PC-3 (cell line): ENCODE results near the gene GPR156.

ENCODE experiments used
- CTCF ChIP-seq: fragments of 300-600 bp; sonication (generic); conservative IDR thresholded peaks from 2 replicates; pipeline ENCODE4 v1.5.1; 2017; ENCODE audit warnings: antibody characterized with exemption, low read depth, mild to moderate bottlenecking, low read length
- EZH2phosphoT487 ChIP-seq: fragments of 300-600 bp; sonication (generic); IDR thresholded peaks from 2 replicates; pipeline ENCODE4 v1.6.1; 2018; ENCODE audit warnings: mild to moderate bottlenecking, antibody characterized with exemption, low read length, borderline replicate concordance

- TF ChIP-seq CTCF (peak; percentile 91), EZH2phosphoT487 (no peak)
Measured at GRCh38 chr3:120182613-120183511, 102.2 kb downstream of the GPR156 start.
